Measurements from ENCODE around the gene B4GALNT2. TPM values are rescaled to one million over a fixed set of nuclear protein-coding genes. Genes with fewer than 3 reads are reported as not detected.

B4GALNT2 gene
- not detected in 2 replicates for total RNA-seq

GRCh38 chr17:49132699-49133364, at the start of gene B4GALNT2:
Gene B4GALNT2 (plus strand): TSS chr17:49132769. CDS start chr17:49132793, 24 bp downstream.

DNA sequence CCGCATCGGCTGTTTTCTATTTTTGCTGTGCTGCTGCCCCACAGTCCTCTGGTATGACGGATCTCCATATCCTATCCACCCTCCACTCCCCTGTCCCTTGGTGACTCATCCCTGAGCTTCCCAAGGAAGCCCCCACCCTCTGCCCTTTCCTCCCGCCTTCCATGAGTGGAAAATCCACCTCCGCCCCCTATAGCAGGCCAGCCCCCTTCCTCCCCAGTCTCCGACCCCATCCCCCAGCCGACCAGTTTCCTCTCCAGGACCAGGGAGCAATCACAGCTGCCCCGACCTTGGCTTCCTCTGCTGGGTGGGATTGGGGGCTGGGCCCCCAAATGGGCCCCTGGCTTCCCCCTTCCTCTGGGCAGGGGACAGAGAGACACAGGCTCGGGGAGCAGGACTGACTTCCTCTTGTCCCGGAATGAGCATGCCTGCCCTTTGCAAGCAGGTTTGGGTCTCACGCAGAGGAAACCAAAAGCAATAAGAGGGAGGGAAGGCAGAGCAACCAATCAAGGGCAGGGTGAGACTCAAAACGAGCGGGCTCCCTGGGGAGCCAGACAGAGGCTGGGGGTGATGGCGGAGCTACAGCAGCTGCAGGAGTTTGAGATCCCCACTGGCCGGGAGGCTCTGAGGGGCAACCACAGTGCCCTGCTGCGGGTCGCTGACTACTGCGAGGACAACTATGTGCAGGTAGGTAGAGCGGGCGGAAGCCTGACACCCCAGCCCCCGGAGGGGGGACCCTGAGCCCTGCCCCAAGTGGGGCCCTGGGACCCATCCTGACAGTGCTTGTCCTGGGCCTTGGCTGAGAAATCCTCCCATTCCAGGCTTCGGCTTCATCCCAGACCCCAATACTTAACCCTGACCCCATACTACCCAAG, 77.8 kb downstream of the B4GALNT2 start, which contains the start of the genes ABI3 and GNGT2:
Gene ABI3 (plus strand): TSS at position 550 of the 872 bp plus-strand sequence. CDS start 18 bp downstream, at position 568.
Gene GNGT2 (minus strand): TSS at position 417 of the 872 bp plus-strand sequence. CDS start 3,152 bp downstream, outside the sequence.

Other genes starting within 250 kb of the B4GALNT2 start
- gene ATP5MC1, start 240.0 kb upstream of the B4GALNT2 start, total RNA-seq = 65.4 and 65.6 TPM in 2 replicates
- gene UBE2Z, start 224.4 kb upstream of the B4GALNT2 start, total RNA-seq = 48.2 and 53.9 TPM in 2 replicates
- 159 and 177 TPM in 2 replicates for gene SNF8, start 187.9 kb upstream of the B4GALNT2 start, total RNA-seq
- gene GIP, start 164.2 kb upstream of the B4GALNT2 start, total RNA-seq = not detected in 2 replicates
- 9.4 and 10.0 TPM in 2 replicates for gene IGF2BP1, start 135.4 kb upstream of the B4GALNT2 start, total RNA-seq
- gene GNGT2, start 77.8 kb downstream of the B4GALNT2 start, total RNA-seq = 0.76 TPM in 1 of 2 replicates, not detected in the other
- gene ABI3, start 77.9 kb downstream of the B4GALNT2 start, total RNA-seq = 24.0 and 24.9 TPM in 2 replicates
- not detected in 2 replicates for gene PHOSPHO1, start 98.0 kb downstream of the B4GALNT2 start, total RNA-seq
- gene ZNF652, start 229.5 kb downstream of the B4GALNT2 start, total RNA-seq = 5.8 and 6.2 TPM in 2 replicates

All from epithelial cell of umbilical artery (primary cell).